Type B pancreatic cell (in vitro differentiated cells): ENCODE data around the gene DEPDC5. TPM values are rescaled to one million over a fixed set of nuclear protein-coding genes. Genes with fewer than 3 reads are reported as not detected.
"Not testable (repeated sequence)": the region's sequence is repeated elsewhere in the genome, so short reads cannot be mapped to it uniquely, and the experiment has no call there.

Experiments used
- DNase-seq: peaks from one replicate; pipeline ENCODE4 v3.0.0; 2021; ENCODE audit warnings: mixed read lengths; ENCODE audit not compliant: unreplicated experiment; ENCODE audit errors: extremely low spot score
- H3K27ac Mint-ChIP-seq: 2 replicates; pipeline ENCODE4 v1.8.0; 2021; ENCODE audit warnings: mild to moderate bottlenecking, mixed read lengths
- H3K27me3 Mint-ChIP-seq: 2 replicates; pipeline ENCODE4 v1.8.0; 2021; ENCODE audit warnings: mixed read lengths
- H3K36me3 Mint-ChIP-seq: 2 replicates; pipeline ENCODE4 v1.8.0; 2021; ENCODE audit warnings: mixed read lengths
- H3K4me1 Mint-ChIP-seq: one replicate; pipeline ENCODE4 v1.8.0; 2021; ENCODE audit warnings: mixed read lengths; ENCODE audit not compliant: unreplicated experiment
- H3K4me3 Mint-ChIP-seq: 2 replicates; pipeline ENCODE4 v1.8.0; 2021; ENCODE audit warnings: mild to moderate bottlenecking, mixed read lengths
- H3K9me3 Mint-ChIP-seq: 2 replicates; pipeline ENCODE4 v1.8.0; 2021; ENCODE audit warnings: mixed read lengths
- total RNA-seq: library from RNA; stranded (reverse); gene quantifications from 2 replicates; pipeline ENCODE4 v1.2.1, GENCODE V29; 2021; ENCODE audit warnings: low replicate concordance
- TF ChIP-seq, protein P1 (sequence below): fragments of 200-600 bp; sonication (generic); conservative IDR thresholded peaks from 2 replicates; pipeline ENCODE4 v1.5.0; 2021; ENCODE audit warnings: antibody characterized with exemption, mild to moderate bottlenecking

The DEPDC5 gene
- total RNA-seq, 1 donor from 2014 or later, result 40.6 TPM

DNA sequence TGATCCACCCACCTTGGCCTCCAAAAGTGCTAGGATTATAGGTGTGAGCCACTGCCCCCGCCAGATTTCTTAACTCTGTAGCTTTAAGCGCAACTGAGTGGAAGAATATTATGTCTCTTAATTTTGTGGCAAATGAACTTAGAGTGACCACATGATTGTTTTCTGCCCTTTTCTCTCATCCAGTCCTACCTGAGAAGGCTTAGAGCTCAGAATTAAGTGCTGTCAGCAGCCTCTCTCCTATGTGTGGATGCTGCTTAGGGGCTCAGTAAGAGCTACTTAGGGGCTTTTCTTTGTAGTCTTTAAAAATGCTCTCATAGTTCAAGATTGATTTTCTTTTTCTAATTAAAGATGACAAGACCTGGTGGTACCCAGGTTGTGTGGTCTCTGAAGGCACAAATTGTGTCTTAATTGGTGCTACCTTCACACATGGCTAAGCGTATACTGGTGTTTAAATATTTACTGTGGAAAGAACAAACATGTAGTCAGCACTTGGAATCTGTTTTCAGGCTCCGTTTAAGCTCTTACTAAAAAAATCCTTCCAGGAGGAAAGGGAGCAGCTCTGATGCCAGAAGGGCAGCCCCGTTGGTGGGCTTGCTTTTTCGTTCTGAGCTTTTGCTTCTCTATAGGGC, 59.3 kb downstream of the DEPDC5 start:
- Mint-ChIP-seq H3K4me1 (no peaks in the 10 kb centered on the region), H3K9me3 (no peaks in the 10 kb centered on the region), H3K27ac (no peak overlapping the region), H3K4me3 (no peak overlapping the region), H3K36me3 (peaks cover 26% of the 10 kb centered on the region), H3K27me3 (no peaks in the 10 kb centered on the region)
- TF ChIP-seq, protein P1, sequence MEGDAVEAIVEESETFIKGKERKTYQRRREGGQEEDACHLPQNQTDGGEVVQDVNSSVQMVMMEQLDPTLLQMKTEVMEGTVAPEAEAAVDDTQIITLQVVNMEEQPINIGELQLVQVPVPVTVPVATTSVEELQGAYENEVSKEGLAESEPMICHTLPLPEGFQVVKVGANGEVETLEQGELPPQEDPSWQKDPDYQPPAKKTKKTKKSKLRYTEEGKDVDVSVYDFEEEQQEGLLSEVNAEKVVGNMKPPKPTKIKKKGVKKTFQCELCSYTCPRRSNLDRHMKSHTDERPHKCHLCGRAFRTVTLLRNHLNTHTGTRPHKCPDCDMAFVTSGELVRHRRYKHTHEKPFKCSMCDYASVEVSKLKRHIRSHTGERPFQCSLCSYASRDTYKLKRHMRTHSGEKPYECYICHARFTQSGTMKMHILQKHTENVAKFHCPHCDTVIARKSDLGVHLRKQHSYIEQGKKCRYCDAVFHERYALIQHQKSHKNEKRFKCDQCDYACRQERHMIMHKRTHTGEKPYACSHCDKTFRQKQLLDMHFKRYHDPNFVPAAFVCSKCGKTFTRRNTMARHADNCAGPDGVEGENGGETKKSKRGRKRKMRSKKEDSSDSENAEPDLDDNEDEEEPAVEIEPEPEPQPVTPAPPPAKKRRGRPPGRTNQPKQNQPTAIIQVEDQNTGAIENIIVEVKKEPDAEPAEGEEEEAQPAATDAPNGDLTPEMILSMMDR, result no peak
- DNase-seq, result no peak

DNA sequence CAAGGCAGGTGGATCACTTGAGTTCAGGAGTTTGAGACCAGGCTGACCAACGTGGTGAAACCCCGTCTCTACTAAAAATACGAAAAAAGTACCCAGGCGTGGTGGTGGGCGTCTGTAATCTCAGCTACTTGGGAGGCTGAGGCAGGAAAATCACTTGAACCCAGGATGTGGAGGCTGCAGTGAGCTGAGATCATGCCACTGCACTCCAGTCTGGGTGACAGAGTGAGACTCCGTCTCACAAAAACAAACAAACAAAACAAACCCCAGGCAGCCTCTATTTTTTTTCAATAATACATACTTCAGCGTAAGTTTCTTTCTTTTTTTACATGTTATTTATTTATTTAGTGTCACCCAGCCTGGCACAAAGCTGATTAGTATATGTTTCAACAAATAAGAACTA, 60.1 kb downstream of the DEPDC5 start:
- not testable (repeated sequence) for H3K4me3 Mint-ChIP-seq, H3K27ac Mint-ChIP-seq, H3K27me3 Mint-ChIP-seq, H3K9me3 Mint-ChIP-seq, DNase-seq, H3K4me1 Mint-ChIP-seq
- peaks cover 32% of the 10 kb centered on the region for H3K36me3 Mint-ChIP-seq

DNA sequence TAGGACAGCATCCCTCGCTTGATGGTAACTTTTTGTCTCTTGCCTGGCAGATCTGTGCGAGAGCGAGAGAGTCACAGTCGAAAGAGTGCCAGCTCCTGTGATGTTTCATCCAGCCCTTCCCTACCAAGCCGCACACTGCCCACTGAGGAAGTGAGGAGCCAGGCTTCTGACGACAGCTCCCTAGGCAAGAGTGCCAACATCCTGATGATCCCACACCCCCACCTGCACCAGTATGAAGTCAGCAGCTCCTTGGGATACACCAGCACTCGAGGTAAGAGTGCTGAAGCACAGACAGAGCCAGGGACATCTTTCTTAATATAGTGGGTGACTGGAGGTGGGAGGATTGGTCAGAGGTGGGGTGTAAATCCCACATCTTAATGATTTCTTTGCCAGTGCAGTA, 61.1 kb downstream of the DEPDC5 start:
- TF ChIP-seq, protein P1, result no peak
- Mint-ChIP-seq H3K27ac (no peak overlapping the region), H3K27me3 (no peaks in the 10 kb centered on the region)

DNA sequence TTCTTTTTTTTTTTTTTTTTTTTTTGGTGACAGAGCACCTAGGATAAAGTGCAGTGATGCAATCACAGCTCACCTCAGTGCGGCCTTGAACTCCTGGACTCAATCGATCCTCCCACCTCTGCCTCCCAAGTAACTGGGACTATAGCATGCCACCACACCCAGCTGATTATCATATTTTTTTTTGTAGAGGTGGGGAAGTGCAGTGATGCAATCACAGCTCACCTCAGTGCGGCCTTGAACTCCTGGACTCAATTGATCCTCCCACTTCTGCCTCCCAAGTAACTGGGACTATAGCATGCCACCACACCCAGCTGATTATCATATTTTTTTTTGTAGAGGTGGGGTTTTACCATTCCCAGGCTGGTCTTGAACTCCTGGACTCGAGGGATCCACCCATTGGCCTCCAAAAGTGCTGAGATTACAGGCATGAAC, 61.6 kb downstream of the DEPDC5 start:
- not testable (repeated sequence) for H3K4me1 Mint-ChIP-seq, H3K27me3 Mint-ChIP-seq, H3K4me3 Mint-ChIP-seq, H3K27ac Mint-ChIP-seq, H3K9me3 Mint-ChIP-seq, DNase-seq
- peaks cover 29% of the 10 kb centered on the region for H3K36me3 Mint-ChIP-seq

More for the DNA sequence above, 61.1 kb downstream of the DEPDC5 start:
- Mint-ChIP-seq H3K4me3 (no peak overlapping the region), H3K36me3 (peaks cover 32% of the 10 kb centered on the region), H3K4me1 (no peaks in the 10 kb centered on the region), H3K9me3 (no peaks in the 10 kb centered on the region)
- DNase-seq, result no peak

DNA sequence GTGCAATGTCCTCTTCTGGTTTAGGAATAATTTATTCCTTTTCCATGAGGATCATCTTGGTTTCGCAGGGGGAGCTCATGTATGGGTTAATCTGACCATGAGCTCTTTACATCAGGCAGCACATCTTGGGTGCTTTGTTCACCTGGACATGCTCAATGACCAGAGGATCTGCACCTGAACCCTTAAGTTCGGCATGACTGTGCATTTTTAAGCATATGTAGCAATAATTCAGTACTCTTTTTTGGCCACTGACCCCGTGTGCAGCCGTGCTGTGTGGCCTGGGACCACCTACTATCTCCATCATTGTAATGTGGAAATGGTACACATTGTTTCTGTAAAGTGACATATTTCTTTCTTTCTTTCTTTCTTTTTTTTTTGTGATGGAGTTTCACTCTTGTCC, 62.9 kb downstream of the DEPDC5 start:
- no peak for DNase-seq
- no peak overlapping the region for H3K4me3 Mint-ChIP-seq
- H3K9me3 Mint-ChIP-seq, result no peaks in the 10 kb centered on the region
- no peaks in the 10 kb centered on the region for H3K4me1 Mint-ChIP-seq
- no peak overlapping the region for H3K27ac Mint-ChIP-seq
- H3K27me3 Mint-ChIP-seq, result no peaks in the 10 kb centered on the region
- peaks cover 33% of the 10 kb centered on the region for H3K36me3 Mint-ChIP-seq
- TF ChIP-seq, protein P1, result no peak

DNA sequence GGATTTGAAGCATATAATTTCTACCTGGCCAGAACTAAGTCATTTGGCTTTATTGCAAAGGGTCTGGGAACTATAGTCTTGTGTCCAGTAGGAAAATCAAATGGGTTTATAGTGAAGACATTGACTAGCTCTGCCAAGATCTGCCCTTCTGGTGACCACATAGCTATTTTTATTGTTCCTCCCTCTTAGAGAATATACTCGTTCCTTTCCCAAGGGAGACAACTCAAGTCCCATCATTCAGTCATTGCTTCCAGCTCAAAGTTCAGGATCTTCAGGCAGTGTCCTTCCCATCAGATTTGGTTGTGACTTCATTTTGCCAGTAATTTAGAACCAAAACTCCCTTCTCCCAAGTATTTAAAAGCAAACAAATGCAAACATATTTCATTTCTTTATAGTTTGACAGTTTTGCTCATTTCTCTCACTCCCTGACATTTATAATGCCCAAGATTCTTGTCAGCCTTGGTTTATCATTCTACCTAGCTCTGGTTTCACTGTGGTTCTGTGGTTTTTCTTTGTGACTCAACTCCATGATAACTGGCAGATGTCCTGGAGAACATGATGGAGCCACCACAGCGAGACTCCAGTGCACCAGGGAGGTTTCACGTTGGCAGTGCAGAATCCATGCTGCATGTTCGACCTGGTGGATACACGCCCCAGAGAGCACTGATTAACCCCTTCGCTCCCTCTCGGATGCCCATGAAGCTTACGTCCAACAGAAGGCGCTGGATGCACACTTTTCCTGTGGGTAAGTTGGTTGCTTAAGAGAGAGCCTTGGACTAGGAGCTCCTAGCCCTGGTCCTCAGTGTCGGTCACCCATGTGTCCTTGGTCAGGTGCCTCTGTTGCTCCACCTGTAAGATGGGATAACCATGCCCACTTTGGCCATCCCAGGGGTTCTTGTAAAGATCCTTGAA, 64.9 kb downstream of the DEPDC5 start:
- no peaks in the 10 kb centered on the region for H3K4me1 Mint-ChIP-seq
- no peak for DNase-seq
- H3K27ac Mint-ChIP-seq, result no peak overlapping the region
- no peaks in the 10 kb centered on the region for H3K27me3 Mint-ChIP-seq
- peaks cover 35% of the 10 kb centered on the region for H3K36me3 Mint-ChIP-seq
- H3K9me3 Mint-ChIP-seq, result no peaks in the 10 kb centered on the region
- TF ChIP-seq, protein P1, result no peak
- no peak overlapping the region for H3K4me3 Mint-ChIP-seq
